ENCODE results near the gene SPACA7.

The SPACA7 gene

GRCh38 chr13:112376050-112376681, at the start of gene SPACA7:
SPACA7 (plus strand) TSS chr13:112376355; CDS start chr13:112376386, 31 bp downstream.
- no peak for DNase-seq

- no peak for DNase-seq
These were observed 49.3 kb upstream of the SPACA7 start for GRCh38 chr13:112326821-112327370.

GRCh38 chr13:112328936-112329335, 47.2 kb upstream of the SPACA7 start:
- DNase-seq = no peak

- DNase-seq = no peak
These were observed 46.8 kb upstream of the SPACA7 start for GRCh38 chr13:112329376-112329775.

GRCh38 chr13:112330066-112330465, 46.1 kb upstream of the SPACA7 start:
- no peak for DNase-seq

- no peak for DNase-seq
These were observed 45.4 kb upstream of the SPACA7 start for GRCh38 chr13:112330479-112331381.

- DNase-seq = no peak
These were observed 44.5 kb upstream of the SPACA7 start for GRCh38 chr13:112331675-112332074.

GRCh38 chr13:112332727-112333126, 43.4 kb upstream of the SPACA7 start:
- DNase-seq = no peak

- DNase-seq = no peak
These were observed 42.2 kb upstream of the SPACA7 start for GRCh38 chr13:112333756-112334543.

GRCh38 chr13:112335135-112335534, 41.0 kb upstream of the SPACA7 start:
- no peak for DNase-seq

GRCh38 chr13:112341446-112341845, 34.7 kb upstream of the SPACA7 start:
- no peak for DNase-seq

GRCh38 chr13:112341976-112342735, 34.0 kb upstream of the SPACA7 start:
- DNase-seq = no peak

- DNase-seq = no peak
These were observed 33.3 kb upstream of the SPACA7 start for GRCh38 chr13:112342841-112343361.

- no peak for DNase-seq
These were observed 32.6 kb upstream of the SPACA7 start for GRCh38 chr13:112343591-112343990.

- DNase-seq = no peak
These were observed 30.4 kb upstream of the SPACA7 start for GRCh38 chr13:112345826-112346172.

- DNase-seq = no peak
These were observed 29.8 kb upstream of the SPACA7 start for GRCh38 chr13:112346173-112346898.

GRCh38 chr13:112346899-112347229, 29.3 kb upstream of the SPACA7 start:
- no peak for DNase-seq

GRCh38 chr13:112347986-112348385, 28.2 kb upstream of the SPACA7 start:
- no peak for DNase-seq

- DNase-seq = no peak
These were observed 27.4 kb upstream of the SPACA7 start for GRCh38 chr13:112348642-112349345.

GRCh38 chr13:112349681-112350080, 26.5 kb upstream of the SPACA7 start:
- no peak for DNase-seq

GRCh38 chr13:112350300-112350699, 25.9 kb upstream of the SPACA7 start:
- no peak for DNase-seq
